ENCODE data around the gene ANK2.

Gene ANK2

DNA sequence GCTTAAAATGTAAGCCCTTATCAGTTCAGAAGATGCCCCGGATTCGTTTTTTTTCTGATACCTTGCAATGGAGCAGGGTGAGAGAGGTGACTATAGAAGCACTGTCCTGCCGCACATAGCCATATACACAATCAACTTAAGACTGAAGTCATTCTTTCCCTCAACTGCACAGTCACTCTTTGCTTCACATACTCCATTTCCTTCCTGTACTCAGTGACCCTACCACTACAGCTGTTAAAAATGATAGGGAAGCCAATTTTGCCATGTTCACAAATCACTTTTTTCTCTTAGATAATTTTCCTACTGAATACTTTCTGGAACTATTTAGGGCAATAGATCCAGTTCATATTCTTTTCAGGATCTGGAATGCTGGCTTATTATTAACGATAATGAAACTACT lies 300.0 kb downstream of the ANK2 start:
- no peak overlapping the region for H3K4me3 Mint-ChIP-seq
- H3K9me3 Mint-ChIP-seq: peaks cover 14% of the 10 kb centered on the region
- no peak overlapping the region for H3K27ac Mint-ChIP-seq
- no peaks in the 10 kb centered on the region for H3K36me3 Mint-ChIP-seq (ENCODE audit: low read depth)
- peaks cover 53% of the 10 kb centered on the region for H3K27me3 Mint-ChIP-seq
- peaks cover 15% of the 10 kb centered on the region for H3K4me1 Mint-ChIP-seq (ENCODE audit: low read depth)

DNA sequence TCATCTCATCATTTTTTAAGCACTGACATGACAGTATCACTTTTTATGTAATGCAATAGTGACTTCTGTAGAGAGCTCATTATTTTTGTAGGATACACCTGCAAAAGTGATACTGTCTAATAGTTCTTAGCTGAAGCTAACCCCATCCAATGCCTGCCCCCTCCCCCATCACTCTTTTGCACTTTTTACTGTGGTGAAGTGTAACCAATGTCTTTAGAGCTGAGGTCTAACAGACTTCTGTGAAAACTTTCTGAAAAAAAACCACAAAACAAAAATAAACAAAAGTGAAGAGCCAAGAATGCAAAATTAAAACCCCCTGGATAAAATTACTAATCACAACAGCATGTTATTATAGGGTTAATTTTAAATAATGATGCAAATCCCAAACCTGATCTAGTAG lies 301.1 kb downstream of the ANK2 start:
- H3K27me3 Mint-ChIP-seq: peaks cover 46% of the 10 kb centered on the region
- no peak overlapping the region for H3K4me3 Mint-ChIP-seq
- H3K27ac Mint-ChIP-seq: no peak overlapping the region
- H3K9me3 Mint-ChIP-seq: peaks cover 14% of the 10 kb centered on the region
- H3K36me3 Mint-ChIP-seq (ENCODE audit: low read depth): no peaks in the 10 kb centered on the region
- H3K4me1 Mint-ChIP-seq (ENCODE audit: low read depth): peaks cover 26% of the 10 kb centered on the region

DNA sequence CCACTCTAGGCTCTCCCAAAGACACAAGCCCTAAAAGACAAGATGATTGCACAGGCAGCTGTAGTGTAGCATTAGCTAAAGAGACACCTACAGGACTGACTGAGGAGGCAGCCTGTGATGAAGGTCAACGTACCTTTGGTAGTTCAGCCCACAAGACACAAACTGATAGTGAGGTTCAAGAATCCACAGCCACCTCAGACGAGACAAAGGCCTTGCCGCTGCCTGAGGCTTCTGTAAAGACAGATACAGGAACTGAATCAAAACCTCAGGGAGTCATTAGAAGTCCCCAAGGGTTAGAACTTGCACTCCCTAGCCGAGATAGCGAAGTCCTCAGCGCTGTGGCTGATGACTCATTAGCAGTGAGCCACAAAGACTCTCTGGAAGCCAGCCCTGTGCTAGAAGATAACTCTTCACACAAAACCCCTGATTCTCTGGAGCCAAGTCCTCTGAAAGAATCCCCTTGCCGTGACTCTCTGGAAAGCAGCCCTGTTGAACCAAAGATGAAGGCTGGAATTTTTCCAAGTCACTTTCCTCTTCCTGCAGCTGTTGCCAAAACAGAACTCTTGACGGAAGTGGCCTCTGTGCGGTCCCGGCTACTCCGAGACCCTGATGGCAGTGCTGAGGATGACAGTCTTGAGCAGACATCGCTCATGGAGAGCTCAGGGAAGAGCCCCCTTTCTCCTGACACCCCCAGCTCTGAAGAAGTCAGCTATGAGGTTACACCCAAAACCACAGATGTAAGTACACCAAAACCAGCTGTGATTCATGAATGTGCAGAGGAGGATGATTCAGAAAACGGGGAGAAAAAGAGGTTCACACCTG lies 306.3 kb downstream of the ANK2 start:
- Mint-ChIP-seq H3K4me3 (peak overlapping the region; percentile 47), H3K27me3 (peaks cover 66% of the 10 kb centered on the region), H3K9me3 (peaks cover 41% of the 10 kb centered on the region), H3K27ac (peak overlapping the region; percentile 95), H3K4me1 (ENCODE audit: low read depth) (peaks cover 43% of the 10 kb centered on the region), H3K36me3 (ENCODE audit: low read depth) (peaks cover 16% of the 10 kb centered on the region)

DNA sequence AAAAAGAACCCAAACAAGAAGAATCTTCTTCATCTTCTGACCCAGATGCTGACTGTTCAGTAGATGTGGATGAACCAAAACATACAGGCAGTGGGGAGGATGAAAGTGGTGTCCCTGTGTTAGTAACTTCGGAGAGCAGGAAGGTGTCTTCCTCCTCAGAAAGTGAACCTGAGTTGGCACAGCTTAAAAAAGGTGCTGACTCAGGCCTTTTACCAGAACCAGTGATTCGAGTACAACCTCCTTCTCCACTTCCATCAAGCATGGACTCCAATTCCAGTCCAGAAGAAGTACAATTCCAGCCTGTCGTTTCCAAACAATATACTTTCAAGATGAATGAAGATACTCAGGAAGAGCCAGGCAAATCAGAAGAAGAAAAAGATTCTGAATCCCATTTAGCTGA lies 307.0 kb downstream of the ANK2 start:
- peaks cover 67% of the 10 kb centered on the region for H3K27me3 Mint-ChIP-seq
- H3K4me3 Mint-ChIP-seq: peak overlapping the region; percentile 47
- peak overlapping the region; percentile 95 for H3K27ac Mint-ChIP-seq
- H3K4me1 Mint-ChIP-seq (ENCODE audit: low read depth): peaks cover 43% of the 10 kb centered on the region
- H3K36me3 Mint-ChIP-seq (ENCODE audit: low read depth): peaks cover 16% of the 10 kb centered on the region
- H3K9me3 Mint-ChIP-seq: peaks cover 41% of the 10 kb centered on the region

- peaks cover 35% of the 10 kb centered on the region for H3K4me1 Mint-ChIP-seq (ENCODE audit: low read depth)
- H3K27ac Mint-ChIP-seq: no peak overlapping the region
- peaks cover 16% of the 10 kb centered on the region for H3K36me3 Mint-ChIP-seq (ENCODE audit: low read depth)
- H3K4me3 Mint-ChIP-seq: no peak overlapping the region
- peaks cover 32% of the 10 kb centered on the region for H3K9me3 Mint-ChIP-seq
- peaks cover 55% of the 10 kb centered on the region for H3K27me3 Mint-ChIP-seq
These were observed 309.3 kb downstream of the ANK2 start for GRCh38 chr4:113358784-113359183.

DNA sequence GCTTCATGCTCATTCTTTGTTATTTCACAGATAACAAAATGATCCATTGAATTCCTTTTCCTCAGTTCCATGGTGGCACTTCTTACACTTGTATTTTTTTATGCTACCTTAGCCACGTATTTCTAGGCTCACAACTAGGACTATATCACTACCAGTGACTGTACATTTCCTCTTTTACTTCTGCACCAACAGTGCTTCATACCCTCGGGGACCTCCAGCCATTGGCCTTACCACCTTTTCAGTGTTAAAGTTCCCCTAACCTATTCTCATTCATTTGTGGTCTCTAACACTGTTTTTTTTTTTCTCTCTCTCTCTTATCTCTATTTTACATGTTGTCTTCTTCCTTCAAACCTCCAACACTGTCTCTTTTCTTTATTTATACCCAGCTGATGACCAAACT lies 315.9 kb downstream of the ANK2 start:
- peaks cover 17% of the 10 kb centered on the region for H3K27me3 Mint-ChIP-seq
- H3K27ac Mint-ChIP-seq: no peak overlapping the region
- H3K4me3 Mint-ChIP-seq: no peak overlapping the region
- H3K4me1 Mint-ChIP-seq (ENCODE audit: low read depth): no peaks in the 10 kb centered on the region
- H3K36me3 Mint-ChIP-seq (ENCODE audit: low read depth): no peaks in the 10 kb centered on the region
- H3K9me3 Mint-ChIP-seq: no peaks in the 10 kb centered on the region

DNA sequence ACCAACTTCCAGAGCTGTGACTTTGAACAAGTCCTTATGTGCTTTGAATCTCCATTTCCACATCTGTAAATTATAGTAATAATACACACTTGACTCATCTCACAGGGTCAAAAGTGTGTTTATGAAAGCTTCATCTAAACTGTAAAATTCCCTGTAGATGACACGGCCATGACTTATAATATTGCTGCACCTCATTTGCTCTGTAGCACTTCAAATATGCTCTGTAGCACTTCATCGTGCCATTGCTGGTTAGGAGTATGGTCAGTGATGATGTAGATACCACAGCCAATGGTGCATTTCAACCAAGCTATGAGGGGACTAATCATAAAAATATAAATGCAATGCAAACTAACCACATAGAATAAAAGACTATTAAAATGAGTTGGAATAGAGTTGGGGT lies 318.6 kb downstream of the ANK2 start:
- H3K4me1 Mint-ChIP-seq (ENCODE audit: low read depth): no peaks in the 10 kb centered on the region
- H3K4me3 Mint-ChIP-seq: no peak overlapping the region
- no peaks in the 10 kb centered on the region for H3K9me3 Mint-ChIP-seq
- H3K36me3 Mint-ChIP-seq (ENCODE audit: low read depth): no peaks in the 10 kb centered on the region
- peaks cover 15% of the 10 kb centered on the region for H3K27me3 Mint-ChIP-seq
- no peak overlapping the region for H3K27ac Mint-ChIP-seq

GRCh38 chr4:113371111-113371510 lies 321.7 kb downstream of the ANK2 start:
- no peaks in the 10 kb centered on the region for H3K36me3 Mint-ChIP-seq (ENCODE audit: low read depth)
- no peak overlapping the region for H3K27ac Mint-ChIP-seq
- no peak overlapping the region for H3K4me3 Mint-ChIP-seq
- H3K27me3 Mint-ChIP-seq: peaks cover 16% of the 10 kb centered on the region
- H3K4me1 Mint-ChIP-seq (ENCODE audit: low read depth): no peaks in the 10 kb centered on the region
- H3K9me3 Mint-ChIP-seq: no peaks in the 10 kb centered on the region

DNA sequence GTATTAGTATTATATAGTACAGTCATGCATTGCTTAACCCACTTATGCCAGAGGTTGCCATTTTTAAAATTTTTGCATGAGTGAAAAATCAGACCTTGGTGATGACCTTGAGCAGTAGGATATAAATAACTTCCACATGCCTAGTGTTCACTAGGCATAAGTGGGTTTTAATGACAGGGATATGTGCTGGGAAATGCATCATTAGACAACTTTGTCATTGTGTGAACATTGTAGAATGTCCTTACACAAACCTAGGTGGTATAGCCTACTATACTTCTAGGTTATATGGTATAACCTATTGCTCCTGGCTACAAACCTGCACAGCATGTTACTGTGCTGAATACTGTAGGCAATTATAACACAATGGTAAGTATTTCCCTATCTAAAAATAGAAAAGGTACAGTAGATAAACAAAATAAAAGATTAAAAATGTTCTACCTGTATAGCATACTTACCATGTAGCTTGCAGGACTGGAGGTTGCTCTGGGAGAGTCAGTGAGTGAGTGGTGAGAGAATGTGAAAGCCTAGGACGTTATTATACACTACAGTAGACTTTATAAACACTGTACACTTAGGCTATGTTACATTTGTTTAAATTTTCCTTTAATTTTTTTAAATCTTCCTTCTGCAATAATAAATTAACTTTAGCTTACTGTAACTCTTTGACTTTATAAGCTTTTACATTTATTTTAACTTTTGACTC lies 326.7 kb downstream of the ANK2 start:
- Mint-ChIP-seq H3K4me3 (no peak overlapping the region), H3K27ac (no peak overlapping the region), H3K27me3 (peaks cover 12% of the 10 kb centered on the region), H3K36me3 (ENCODE audit: low read depth) (no peaks in the 10 kb centered on the region), H3K4me1 (ENCODE audit: low read depth) (no peaks in the 10 kb centered on the region), H3K9me3 (no peaks in the 10 kb centered on the region)

DNA sequence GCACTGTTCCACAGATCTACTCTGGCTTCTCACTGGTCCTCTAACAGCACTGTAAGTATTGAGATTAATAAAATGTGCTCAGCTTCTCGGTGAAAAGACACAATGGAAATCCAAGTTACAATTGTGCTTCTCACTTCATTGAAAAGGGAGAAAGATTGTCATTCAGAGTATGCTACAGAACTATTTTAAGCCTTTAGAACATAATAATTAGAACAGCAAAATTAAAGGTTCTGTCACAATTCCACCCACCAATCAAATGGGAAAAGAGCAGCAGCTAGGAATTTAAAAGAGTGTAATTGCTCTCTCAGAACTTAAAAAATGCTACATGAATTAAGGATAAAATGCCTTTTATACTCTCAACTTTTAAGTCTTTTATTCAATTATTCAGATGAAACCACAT lies 329.4 kb downstream of the ANK2 start:
- no peak overlapping the region for H3K4me3 Mint-ChIP-seq
- no peaks in the 10 kb centered on the region for H3K9me3 Mint-ChIP-seq
- H3K27ac Mint-ChIP-seq: no peak overlapping the region
- peaks cover 2% of the 10 kb centered on the region for H3K4me1 Mint-ChIP-seq (ENCODE audit: low read depth)
- peaks cover 3% of the 10 kb centered on the region for H3K27me3 Mint-ChIP-seq
- no peaks in the 10 kb centered on the region for H3K36me3 Mint-ChIP-seq (ENCODE audit: low read depth)

- Mint-ChIP-seq H3K9me3 (no peaks in the 10 kb centered on the region), H3K27me3 (peaks cover 15% of the 10 kb centered on the region), H3K4me1 (ENCODE audit: low read depth) (peaks cover 19% of the 10 kb centered on the region), H3K36me3 (ENCODE audit: low read depth) (no peaks in the 10 kb centered on the region), H3K27ac (no peak overlapping the region), H3K4me3 (no peak overlapping the region)
These were observed 333.3 kb downstream of the ANK2 start for GRCh38 chr4:113382704-113383103.

GRCh38 chr4:113383111-113383785 lies 333.8 kb downstream of the ANK2 start:
- no peak overlapping the region for H3K27ac Mint-ChIP-seq
- H3K4me1 Mint-ChIP-seq (ENCODE audit: low read depth): peaks cover 19% of the 10 kb centered on the region
- H3K9me3 Mint-ChIP-seq: no peaks in the 10 kb centered on the region
- no peak overlapping the region for H3K4me3 Mint-ChIP-seq
- H3K27me3 Mint-ChIP-seq: peaks cover 20% of the 10 kb centered on the region
- no peaks in the 10 kb centered on the region for H3K36me3 Mint-ChIP-seq (ENCODE audit: low read depth)

GRCh38 chr4:113384600-113384999 lies 335.1 kb downstream of the ANK2 start:
- H3K4me3 Mint-ChIP-seq: no peak overlapping the region
- H3K27ac Mint-ChIP-seq: peak overlapping the region; percentile 8
- no peaks in the 10 kb centered on the region for H3K9me3 Mint-ChIP-seq
- H3K36me3 Mint-ChIP-seq (ENCODE audit: low read depth): no peaks in the 10 kb centered on the region
- peaks cover 26% of the 10 kb centered on the region for H3K27me3 Mint-ChIP-seq
- H3K4me1 Mint-ChIP-seq (ENCODE audit: low read depth): peaks cover 19% of the 10 kb centered on the region

- Mint-ChIP-seq H3K4me3 (no peak overlapping the region), H3K36me3 (ENCODE audit: low read depth) (no peaks in the 10 kb centered on the region), H3K9me3 (no peaks in the 10 kb centered on the region), H3K27ac (no peak overlapping the region), H3K4me1 (ENCODE audit: low read depth) (peaks cover 19% of the 10 kb centered on the region), H3K27me3 (peaks cover 26% of the 10 kb centered on the region)
These were observed 335.9 kb downstream of the ANK2 start for GRCh38 chr4:113385281-113385899.

DNA sequence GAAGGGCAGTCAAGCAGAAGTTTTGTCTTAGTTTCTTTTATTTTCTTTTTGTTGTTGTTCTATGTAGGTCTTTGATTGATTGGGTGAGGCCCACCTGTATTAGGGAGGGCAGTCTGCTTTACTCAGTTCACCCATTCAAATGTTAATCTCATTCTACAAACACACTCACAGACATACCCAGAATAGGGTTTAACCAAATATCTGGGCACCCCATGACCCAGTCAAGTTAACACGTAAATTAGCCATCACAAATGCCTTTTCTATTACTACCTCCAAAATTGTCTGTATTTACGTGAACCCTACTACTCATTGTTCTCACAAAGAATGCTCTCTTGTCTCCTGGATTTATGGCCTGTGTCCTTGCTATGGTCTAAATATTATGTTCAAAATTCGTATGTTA lies 339.7 kb downstream of the ANK2 start:
- H3K4me1 Mint-ChIP-seq (ENCODE audit: low read depth): peaks cover 14% of the 10 kb centered on the region

More for the DNA sequence above, 339.7 kb downstream of the ANK2 start:
- Mint-ChIP-seq H3K27me3 (peaks cover 29% of the 10 kb centered on the region), H3K36me3 (ENCODE audit: low read depth) (no peaks in the 10 kb centered on the region), H3K4me3 (no peak overlapping the region), H3K9me3 (no peaks in the 10 kb centered on the region), H3K27ac (no peak overlapping the region)
